NCI-H1436 (cell line): Measurements from ENCODE around the gene GPN3.
A peak's percentile ranks its signal among the peaks of the same experiment; 100 is the strongest.
"Not testable (repeated sequence)": the region's sequence is repeated elsewhere in the genome, so short reads cannot be mapped to it uniquely, and the experiment has no call there.

Experiments used
- DNase-seq: peaks from one replicate; lab custom pipeline; 2025; lab: John Stamatoyannopoulos, UW

GPN3 gene

DNA sequence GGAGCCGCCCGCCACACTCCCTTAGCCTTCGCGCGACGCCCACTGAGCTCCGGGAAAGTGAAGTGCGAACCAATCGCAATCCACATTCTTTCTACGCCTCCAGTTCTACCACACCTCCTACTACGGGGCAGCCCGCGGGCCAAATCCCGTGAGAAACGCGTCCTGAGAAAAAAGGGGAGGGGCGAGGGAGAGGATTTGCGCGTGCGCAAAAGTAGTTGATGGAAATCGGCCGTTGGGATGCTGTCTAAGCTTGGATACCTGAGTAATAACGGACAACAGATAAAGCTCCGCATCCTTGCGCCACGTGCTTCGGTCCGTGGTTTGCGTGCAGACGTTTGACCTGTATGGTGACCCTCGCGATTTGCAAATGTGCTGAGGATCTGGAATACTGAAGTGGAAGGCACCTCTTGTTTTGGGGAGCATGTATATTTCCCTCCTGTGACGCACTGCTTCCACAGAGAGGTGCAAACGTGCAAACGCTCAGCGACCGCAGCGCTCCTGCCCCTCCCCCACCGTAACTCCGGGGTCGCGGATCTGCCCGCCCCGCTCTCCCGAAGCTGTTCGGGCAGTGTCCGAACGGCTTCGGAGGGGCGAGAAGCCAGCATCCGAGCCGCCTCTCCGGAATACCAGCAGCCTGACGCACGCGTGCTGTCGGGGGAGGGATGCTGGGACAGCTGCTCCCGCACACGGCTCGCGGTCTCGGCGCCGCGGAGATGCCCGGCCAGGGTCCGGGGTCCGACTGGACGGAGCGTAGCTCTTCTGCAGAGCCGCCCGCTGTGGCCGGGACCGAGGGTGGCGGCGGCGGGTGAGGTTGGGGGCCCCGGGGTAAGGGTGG lies at the start of gene GPN3, which contains the start of gene FAM216A:
GPN3 (minus strand) TSS at position 44 of the 835 bp plus-strand sequence. CDS start 54 bp downstream, outside the sequence.
FAM216A (plus strand) TSS at position 632 of the 835 bp plus-strand sequence; CDS start at position 663, 31 bp downstream.
- peak; percentile 98 for DNase-seq

- no peak for DNase-seq
Observed at GRCh38 chr12:110516995-110517394, 48.9 kb upstream of the GPN3 start.

- DNase-seq: no peak
Observed at GRCh38 chr12:110514363-110514762, 46.3 kb upstream of the GPN3 start.

DNA sequence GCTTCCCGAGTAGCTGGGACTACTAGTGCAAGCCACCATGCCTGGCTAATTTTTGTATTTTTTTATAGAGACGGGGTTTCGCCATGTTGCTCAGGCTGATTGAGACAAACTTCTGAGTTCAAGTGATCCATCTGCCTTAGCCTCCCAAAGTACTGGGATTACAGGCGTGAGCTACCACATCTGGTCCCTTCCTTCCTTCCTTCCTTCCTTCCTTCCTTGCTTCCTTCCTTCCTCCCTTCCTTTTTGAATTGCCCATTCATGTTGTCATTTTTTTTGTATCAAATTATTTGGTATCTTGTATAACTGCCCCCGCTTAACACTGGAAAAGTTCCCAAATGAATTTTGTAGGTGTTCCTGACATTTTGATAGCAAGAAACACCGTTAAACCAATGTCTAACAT lies 45.8 kb upstream of the GPN3 start:
- no peak for DNase-seq

DNA sequence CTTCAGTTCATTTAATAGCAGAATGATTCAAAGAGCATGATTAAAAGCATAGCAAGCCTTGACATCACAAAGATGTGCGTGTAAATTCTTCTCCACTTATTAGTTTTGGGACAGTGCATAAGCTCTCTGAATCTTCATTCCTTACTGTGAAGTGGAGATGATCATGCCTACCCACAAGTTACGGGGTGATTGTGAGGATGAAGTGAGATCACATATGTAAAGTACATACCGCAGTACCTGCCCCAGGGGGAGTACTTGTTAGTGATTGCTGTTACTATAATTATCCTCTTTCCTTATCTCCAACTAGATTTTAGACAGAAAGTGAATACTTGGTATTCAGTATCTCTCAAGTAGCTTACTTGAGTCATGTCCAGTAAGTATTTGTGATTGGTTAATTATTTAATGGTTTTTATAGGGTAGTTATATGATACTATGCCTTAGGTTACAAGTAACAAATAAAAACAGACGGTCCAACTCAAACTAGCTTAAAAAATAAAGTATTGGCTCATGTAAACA lies 40.1 kb upstream of the GPN3 start:
- peak; percentile 20 for DNase-seq

DNA sequence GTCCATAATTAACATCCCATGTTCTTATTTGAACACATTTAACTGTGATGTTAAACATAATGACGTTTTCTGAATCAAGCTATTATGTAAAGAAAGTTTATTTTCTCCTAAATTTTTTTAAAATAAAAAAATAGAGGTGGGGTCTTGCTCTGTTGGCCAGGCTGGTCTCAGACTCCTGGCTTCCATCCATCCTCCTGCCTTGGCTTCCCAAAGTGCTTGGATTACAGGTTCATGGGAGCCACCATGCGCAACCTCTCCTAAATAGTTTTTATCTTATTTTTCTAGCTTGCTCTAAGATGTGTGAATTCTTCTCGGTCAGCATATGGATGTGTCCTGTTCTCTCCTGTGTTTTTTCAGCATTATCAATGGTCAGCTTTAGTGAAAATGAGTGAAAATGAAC lies 37.3 kb upstream of the GPN3 start:
- DNase-seq: no peak

GRCh38 chr12:110503432-110503831 lies 35.4 kb upstream of the GPN3 start:
- DNase-seq: no peak

DNA sequence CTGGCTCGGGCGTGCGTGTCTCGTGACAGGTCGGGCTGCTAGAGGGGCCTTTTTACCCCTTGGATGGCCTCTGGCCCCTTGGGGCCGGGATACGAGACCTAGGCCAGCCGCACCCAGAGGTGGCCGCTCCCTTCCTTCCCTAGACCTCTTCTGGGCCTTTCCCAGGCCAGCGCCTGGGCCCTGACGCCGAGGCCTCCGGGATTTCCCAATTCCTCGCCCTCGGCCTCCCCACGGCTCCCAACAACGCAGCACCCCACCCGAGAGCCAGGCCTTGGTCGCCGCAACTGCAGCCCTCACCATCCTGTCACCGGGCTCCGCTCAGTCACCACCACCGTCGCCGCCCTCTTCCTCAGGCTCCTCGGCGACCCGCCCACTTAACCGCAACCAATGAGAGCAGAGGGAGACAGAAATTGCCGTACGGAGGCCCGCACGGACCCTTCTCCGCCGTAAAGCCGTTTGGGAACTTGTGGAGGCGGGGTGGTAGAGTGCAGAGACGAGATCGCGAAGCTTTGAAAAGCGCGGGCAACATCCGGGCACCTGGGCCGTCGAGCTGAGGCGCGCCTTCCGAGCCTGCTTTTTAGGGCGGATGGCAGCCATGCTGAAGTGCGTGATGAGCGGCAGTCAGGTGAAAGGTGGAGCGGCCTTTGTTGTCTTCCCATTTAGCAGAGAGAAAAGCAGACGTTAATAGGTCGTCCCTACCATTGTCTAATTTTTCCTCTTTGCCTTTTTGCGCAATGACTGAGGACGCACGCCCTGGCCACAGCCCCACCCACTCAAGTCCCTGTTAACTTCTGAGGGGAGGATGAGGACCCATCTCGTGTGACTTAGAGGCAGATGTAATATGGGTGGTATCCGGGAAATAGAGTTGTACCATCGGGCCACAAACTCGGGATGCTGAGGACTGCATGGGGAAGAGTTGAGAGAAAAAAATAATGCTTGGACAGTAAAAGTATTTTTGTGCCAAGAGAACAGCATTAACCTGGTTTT lies 34.0 kb upstream of the GPN3 start, which contains the start of the genes RAD9B and VPS29:
RAD9B (plus strand) TSS at position 580 of the 987 bp plus-strand sequence; CDS start at position 587, 7 bp downstream.
VPS29 (minus strand) TSS at position 360 of the 987 bp plus-strand sequence; CDS start at position 300, 60 bp downstream.
- DNase-seq: peak; percentile 98

DNA sequence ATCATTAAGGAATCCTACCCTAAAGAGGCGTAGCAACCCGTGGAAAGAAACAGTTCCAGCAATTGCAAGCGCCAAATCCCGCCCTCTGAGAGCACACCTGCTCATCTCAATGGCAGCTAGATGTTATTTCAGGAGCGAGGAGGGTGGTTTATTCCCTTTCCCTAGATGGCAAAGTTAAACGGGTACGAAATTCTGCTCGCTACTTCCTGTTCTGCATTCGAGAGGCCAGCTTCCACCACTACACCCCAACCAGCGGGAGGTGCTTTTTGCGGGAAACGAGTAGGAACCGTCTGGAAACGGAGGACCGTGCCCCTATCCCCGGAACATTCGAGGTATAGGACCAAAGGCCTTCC lies 33.3 kb upstream of the GPN3 start:
- DNase-seq: no peak

- no peak for DNase-seq
Observed at GRCh38 chr12:110498984-110499706, 31.1 kb upstream of the GPN3 start.

DNA sequence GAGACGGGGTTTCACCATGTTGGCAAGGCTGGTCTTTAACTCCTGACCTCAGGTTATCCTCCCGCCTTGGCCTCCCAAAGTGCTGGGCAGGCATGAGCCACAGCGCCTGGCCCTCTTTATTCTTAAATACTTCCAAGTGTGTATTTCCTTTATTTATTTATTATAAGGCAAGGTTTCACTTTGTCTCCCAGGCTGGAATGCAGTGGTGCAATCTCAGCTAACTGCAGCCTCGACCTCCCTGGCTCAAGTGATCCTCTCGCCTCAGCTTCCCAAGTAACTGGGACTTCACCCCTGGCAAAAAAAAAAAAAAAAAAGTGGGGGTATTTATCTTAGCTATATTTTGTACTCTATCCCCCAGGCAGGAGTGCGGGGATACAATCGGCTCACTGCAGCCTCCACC lies 7.4 kb upstream of the GPN3 start:
- DNase-seq: no peak

GRCh38 chr12:110467847-110468213 lies 227 bp downstream of the GPN3 start:
- no peak for DNase-seq

DNA sequence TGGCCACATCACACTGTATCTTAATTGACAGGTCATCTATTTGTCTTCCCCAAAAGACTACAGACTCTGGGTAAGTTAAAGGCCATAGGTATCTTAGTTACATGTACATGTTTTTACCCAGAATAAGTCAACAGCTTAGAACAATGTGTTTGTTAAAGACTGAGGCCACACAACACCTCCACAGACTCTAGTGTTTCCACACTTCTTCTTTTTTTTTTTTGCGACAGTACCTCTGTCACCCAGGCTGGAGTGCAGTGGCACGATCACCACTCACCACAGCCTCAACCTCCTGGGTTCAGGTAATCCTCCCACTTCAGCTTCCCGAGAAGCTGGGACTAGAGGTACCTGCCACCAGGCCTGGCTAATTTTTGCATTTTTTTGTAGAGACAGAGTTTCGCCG lies 1.3 kb downstream of the GPN3 start:
- no peak for DNase-seq

GRCh38 chr12:110465765-110466164 lies 2.3 kb downstream of the GPN3 start:
- not testable (repeated sequence) for DNase-seq

GRCh38 chr12:110465024-110465423 lies 3.0 kb downstream of the GPN3 start:
- no peak for DNase-seq

DNA sequence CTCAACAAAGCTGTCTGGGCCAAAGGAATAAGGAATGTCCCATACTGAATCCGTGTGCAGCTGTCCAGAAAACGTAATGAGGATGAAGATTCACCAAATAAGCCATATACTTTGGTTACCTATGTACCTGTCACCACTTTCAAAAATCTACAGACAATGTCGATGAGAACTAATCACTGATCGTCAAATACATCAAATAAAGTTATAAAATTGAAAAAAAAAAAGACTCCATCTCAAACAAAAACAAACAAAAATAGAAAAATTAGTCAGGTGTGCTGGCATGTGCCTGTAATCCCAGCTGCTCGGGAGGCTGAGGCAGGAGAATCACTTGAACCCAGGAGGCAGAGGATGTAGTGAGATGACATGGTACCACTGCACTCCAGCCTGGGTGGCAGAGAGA lies 6.9 kb downstream of the GPN3 start:
- DNase-seq: not testable (repeated sequence)

GRCh38 chr12:110458756-110459155 lies 9.3 kb downstream of the GPN3 start:
- DNase-seq: no peak

DNA sequence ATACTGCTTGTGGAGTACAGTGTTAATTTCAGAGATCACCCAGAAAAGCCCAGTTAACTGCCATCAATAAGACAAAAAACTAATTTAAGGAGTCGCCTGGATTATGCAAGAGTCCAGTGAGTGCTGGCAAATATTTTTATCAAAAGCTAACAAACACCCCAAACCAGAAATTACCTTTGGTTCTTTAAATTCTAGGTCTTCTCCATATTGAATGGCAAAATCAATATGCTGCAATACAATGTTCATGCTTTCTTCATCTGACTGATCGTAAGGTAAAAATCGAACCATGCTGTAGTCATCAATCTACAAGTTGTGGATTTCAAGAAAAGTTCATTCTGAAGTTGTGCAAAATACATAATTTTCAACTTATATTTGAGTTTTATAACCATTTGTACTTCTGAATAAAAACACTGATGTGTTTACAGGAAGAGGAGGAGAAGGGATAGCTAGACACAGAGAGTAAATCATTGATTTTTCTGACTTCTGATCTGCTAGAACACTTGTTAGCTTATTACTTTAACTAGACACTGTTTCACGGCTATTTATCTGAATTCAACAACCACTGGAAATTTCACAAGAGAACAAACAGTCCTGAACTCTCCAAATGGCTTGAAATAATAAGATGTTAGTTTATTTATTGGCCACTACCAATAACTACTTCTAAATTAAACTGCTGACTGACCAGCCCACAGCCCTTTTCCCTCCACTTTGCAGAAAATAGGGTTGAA lies 14.3 kb downstream of the GPN3 start:
- DNase-seq: no peak

DNA sequence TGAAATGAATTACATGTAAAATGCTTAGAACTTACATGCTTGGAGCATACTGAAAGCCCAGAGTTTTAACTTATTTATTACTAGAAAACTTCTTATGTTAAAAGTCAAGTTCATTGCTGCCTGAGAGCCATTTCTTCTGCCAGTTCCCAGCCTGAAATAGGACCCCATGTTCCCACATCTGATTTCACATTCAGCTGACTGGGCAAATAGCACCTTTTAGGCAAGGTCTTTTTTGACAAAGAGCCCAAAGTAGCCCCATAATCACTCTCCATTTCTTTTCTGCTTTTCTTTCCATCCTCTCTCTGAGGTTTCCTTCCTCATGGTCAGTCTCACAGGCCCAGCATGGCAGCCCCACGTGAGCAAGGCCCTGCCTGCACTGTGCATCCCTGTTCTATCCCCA lies 16.8 kb downstream of the GPN3 start:
- no peak for DNase-seq

- peak; percentile 92 for DNase-seq
Observed at GRCh38 chr12:110449799-110450497, 18.1 kb downstream of the GPN3 start, which contains the start of gene ARPC3. Gene ARPC3, minus strand, starts transcription at chr12:110450337. Its CDS starts 77 bp downstream, at chr12:110450260.
